A549 (cell line): ENCODE data around the gene EXOC2. TPM values are rescaled to one million over a fixed set of nuclear protein-coding genes. Genes with fewer than 3 reads are reported as not detected.

Experiments
- ATAC-seq, 2 experiments: fragments of 200-7000 bp in 1 of 2; fragments of >200 bp in 1 of 2; cut with Nextera tagmentation in 1 of 2; cut with Tn5 transposase in 1 of 2; 3 replicates each; pipeline versions ENCODE4 v1.8.0 to v1.9.1; 2018 to 2020; ENCODE audit warnings: mild to moderate bottlenecking in 1 of 2, moderate library complexity in 1 of 2
- CTCF ChIA-PET: fragments of 300-600 bp; sonication (Branson Sonifier 250); formaldehyde crosslinking; extraction: SDS; loops from one replicate; lab custom pipeline; 2021; ENCODE audit warnings: antibody characterized with exemption, inconsistent platforms; lab: Yijun Ruan, JAX
- POLR2A ChIA-PET: fragments of 350-600 bp; formaldehyde crosslinking; extraction: SDS; loops from one replicate; lab custom pipeline; 2021; ENCODE audit warnings: antibody characterized with exemption, inconsistent platforms; lab: Yijun Ruan, JAX
- DNase-seq, 2 experiments: peaks; one replicate each; pipeline versions ENCODE4 v3.0.0 to v3.0.0-alpha.2; 2011 to 2016; ENCODE audit warnings: low read depth in 1 of 2, low spot score in 1 of 2
- FAIRE-seq: peaks from 2 replicates; lab custom pipeline; 2011; peaks lifted over from hg19 to GRCh38; lab: Jason Lieb, UNC
- H3K27ac ChIP-seq, 2 experiments: fragments of >200 bp; sonication (Bioruptor Twin); formaldehyde crosslinking; 3 replicates each; pipeline ENCODE4 v1.5.1; 2016 to 2017
- H3K4me1 ChIP-seq: fragments of >200 bp; sonication (Bioruptor Twin); formaldehyde crosslinking; 3 replicates; pipeline ENCODE4 v1.6.1; 2016
- H3K4me2 ChIP-seq: fragments of >200 bp; sonication (Bioruptor Twin); formaldehyde crosslinking; 3 replicates; pipeline ENCODE4 v1.6.1; 2016
- H3K4me3 ChIP-seq: fragments of >200 bp; sonication (Bioruptor Twin); formaldehyde crosslinking; 3 replicates; pipeline ENCODE4 v1.5.1; 2016
- H3K9me3 ChIP-seq: fragments of >200 bp; sonication (Bioruptor Twin); formaldehyde crosslinking; 3 replicates; pipeline ENCODE4 v1.6.1; 2016
- BCL3 ChIP-seq: fragments of >200 bp; sonication (Bioruptor Twin); formaldehyde crosslinking; IDR thresholded peaks from 3 replicates; pipeline ENCODE4 v1.6.1; 2016
- BHLHE40 ChIP-seq: IDR thresholded peaks from 2 replicates; pipeline ENCODE4 v1.6.1; 2012; ENCODE audit warnings: low read depth, low read length, inconsistent platforms
- CBX8 ChIP-seq: fragments of 200-600 bp; sonication (generic); IDR thresholded peaks from 2 replicates; pipeline ENCODE4 v1.6.1; 2016
- CHD2 ChIP-seq: fragments of 150-350 bp; IDR thresholded peaks from 2 replicates; pipeline ENCODE4 v1.6.1; 2014; ENCODE audit warnings: low read length; ENCODE audit not compliant: partially characterized antibody
- EHF ChIP-seq: fragments of 250-450 bp; sonication (Bioruptor Pico); IDR thresholded peaks from 2 replicates; pipeline ENCODE4 v1.5.0; 2020; ENCODE audit warnings: mild to moderate bottlenecking
- EHMT2 ChIP-seq: fragments of 200-600 bp; sonication (generic); IDR thresholded peaks from 2 replicates; pipeline ENCODE4 v1.6.1; 2016; ENCODE audit warnings: antibody characterized with exemption, low read depth, mild to moderate bottlenecking, moderate library complexity
- ESRRA ChIP-seq: fragments of 150-350 bp; IDR thresholded peaks from 2 replicates; pipeline ENCODE4 v1.6.1; 2014; ENCODE audit warnings: mild to moderate bottlenecking, low read length, borderline replicate concordance
- FOSL2 ChIP-seq, 2 experiments: fragments of 450-650 bp in 1 of 2; fragments of >200 bp in 1 of 2; sonication (Bioruptor Twin) in 1 of 2; formaldehyde crosslinking; IDR thresholded peaks; 2 replicates each; pipeline versions ENCODE4 v1.5.0 to v1.6.1; 2016 to 2020; ENCODE audit warnings: mild to moderate bottlenecking in 1 of 2, moderate library complexity in 1 of 2
- HDAC2 ChIP-seq: fragments of 200-600 bp; sonication (generic); IDR thresholded peaks from 2 replicates; pipeline ENCODE4 v1.6.1; 2016
- HEYL ChIP-seq: fragments of 250-450 bp; sonication (Bioruptor Pico); IDR thresholded peaks from 2 replicates; pipeline ENCODE4 v1.8.0; 2021; ENCODE audit warnings: mild to moderate bottlenecking, moderate library complexity
- HOXA7 ChIP-seq: fragments of 250-450 bp; sonication (Bioruptor Pico); IDR thresholded peaks from 2 replicates; pipeline ENCODE4 v1.5.0; 2020; ENCODE audit warnings: mild to moderate bottlenecking, moderate library complexity
- HOXB5 ChIP-seq: fragments of 250-450 bp; sonication (Bioruptor Pico); IDR thresholded peaks from 2 replicates; pipeline ENCODE4 v1.5.0; 2020; ENCODE audit warnings: mild to moderate bottlenecking, moderate library complexity
- JUN ChIP-seq, 2 experiments: fragments of >200 bp; sonication (Bioruptor Twin); formaldehyde crosslinking; IDR thresholded peaks; 2 replicates in 1 of 2; 3 replicates in 1 of 2; pipeline ENCODE4 v1.6.1; 2016 to 2017
- MAX ChIP-seq: IDR thresholded peaks from 2 replicates; pipeline ENCODE4 v1.6.1; 2012
- MAZ ChIP-seq: fragments of 150-350 bp; IDR thresholded peaks from 2 replicates; pipeline ENCODE4 v1.6.1; 2014; ENCODE audit warnings: antibody characterized with exemption, low read depth, low read length, borderline replicate concordance
- MYC ChIP-seq: IDR thresholded peaks from 2 replicates; pipeline ENCODE4 v1.6.1; 2012; ENCODE audit warnings: mild to moderate bottlenecking, inconsistent platforms, low read length, improper control_type of control experiment, borderline replicate concordance
- POLR2A ChIP-seq: IDR thresholded peaks from 2 replicates; pipeline ENCODE4 v1.6.1; 2012; ENCODE audit warnings: mild to moderate bottlenecking, low read length
- POLR2AphosphoS2 ChIP-seq: conservative IDR thresholded peaks from 2 replicates; pipeline ENCODE4 v1.6.1; 2012; ENCODE audit warnings: low read length, improper control_type of control experiment, inconsistent platforms
- RARB ChIP-seq: fragments of 250-450 bp; sonication (Bioruptor Pico); IDR thresholded peaks from 2 replicates; pipeline ENCODE4 v1.8.0; 2021; ENCODE audit warnings: mild to moderate bottlenecking, moderate library complexity
- RFX5 ChIP-seq: fragments of 450-650 bp; IDR thresholded peaks from 2 replicates; pipeline ENCODE4 v1.7.1; 2014; ENCODE audit warnings: antibody characterized with exemption, mild to moderate bottlenecking, moderate library complexity
- ZC3H11A ChIP-seq: fragments of 450-650 bp; IDR thresholded peaks from 2 replicates; pipeline ENCODE4 v1.6.1; 2014; ENCODE audit warnings: antibody characterized with exemption, mild to moderate bottlenecking
- ZNF302 ChIP-seq: fragments of 250-450 bp; sonication (Bioruptor Pico); IDR thresholded peaks from 2 replicates; pipeline ENCODE4 v1.9.0; 2021; ENCODE audit warnings: inconsistent platforms, mild to moderate bottlenecking, moderate library complexity
- WGBS: methylation state at CpG from one replicate; pipeline ENCODE4 v1.1.6; 2017; ENCODE audit errors: missing lambda C conversion rate; 5-methylcytosine and 5-hydroxymethylcytosine counted together
- polyA plus RNA-seq, 4 experiments: library from polyadenylated mRNA; depleted of rRNA in 3 of 4; stranded (reverse); fragments of >200 nt; fragmentation: RNase III in 1 of 4; extraction: RNeasy Plus Mini Kit Qiagen cat#74134 plus additional on column Dnase treatment in 1 of 4; gene quantifications; 2 replicates in 3 of 4; 3 replicates in 1 of 4; pipeline ENCODE4 v1.2.3, GENCODE V29; 2011 to 2017
- TF ChIP-seq, protein P1 (sequence below): fragments of >200 bp; sonication (Bioruptor Twin); formaldehyde crosslinking; IDR thresholded peaks from 2 replicates; pipeline ENCODE4 v1.6.1; 2016

The EXOC2 gene
- polyA plus RNA-seq, 2 of the 4 experiments (the other 2 are of a cell fraction): 13.3 to 22.9 TPM

GRCh38 chr6:467671-468082 lies 225.3 kb downstream of the EXOC2 start (continued):
- TF ChIP-seq RARB (CRISPR knock-in tag) (no peak), POLR2A (no peak), MAZ (no peak)
- TF ChIP-seq, all 56 proteins: peak for 0

DNA sequence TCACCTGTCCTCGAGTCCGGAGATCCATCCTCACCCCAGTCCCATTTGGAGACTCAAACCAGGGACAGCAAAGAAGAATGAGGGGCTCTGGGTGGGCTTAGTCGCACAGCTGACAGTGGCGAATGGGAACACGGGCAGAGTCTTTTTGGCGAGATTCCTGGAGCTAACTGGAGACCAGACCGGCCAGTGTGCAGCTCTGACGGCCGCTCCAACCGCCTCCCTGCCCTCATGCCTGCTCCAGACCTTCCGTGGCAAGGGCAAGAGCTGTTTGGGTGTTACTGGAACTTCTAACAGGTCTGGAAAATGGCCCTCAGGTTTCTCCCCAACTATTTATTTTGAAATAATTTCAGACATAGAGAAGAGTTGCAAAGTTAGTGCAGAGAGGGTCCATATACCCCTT lies 225.8 kb downstream of the EXOC2 start:
- Histone ChIP-seq H3K9me3 (no peaks in the 10 kb centered on the region), H3K4me3 (no peak overlapping the region), H3K4me2 (no peak overlapping the region), H3K27ac (no peak overlapping the region), H3K4me1 (no peaks in the 10 kb centered on the region)
- POLR2A ChIA-PET: no interaction called here
- FAIRE-seq: no peak
- WGBS: 55% methylated on average over 10 of the region's 11 CpGs
- CTCF ChIA-PET: no interaction called here
- DNase-seq: no peak
- ATAC-seq: no peak
- TF ChIP-seq HOXB5 (CRISPR knock-in tag): no peak
- no peak for TF ChIP-seq HDAC2
- TF ChIP-seq EHF (CRISPR knock-in tag): no peak
- no peak for TF ChIP-seq CHD2
- no peak for TF ChIP-seq MAZ
- TF ChIP-seq RARB (CRISPR knock-in tag): no peak
- TF ChIP-seq EHMT2: no peak
- TF ChIP-seq BHLHE40: no peak
- TF ChIP-seq HOXA7 (CRISPR knock-in tag): no peak
- TF ChIP-seq RFX5: no peak

DNA sequence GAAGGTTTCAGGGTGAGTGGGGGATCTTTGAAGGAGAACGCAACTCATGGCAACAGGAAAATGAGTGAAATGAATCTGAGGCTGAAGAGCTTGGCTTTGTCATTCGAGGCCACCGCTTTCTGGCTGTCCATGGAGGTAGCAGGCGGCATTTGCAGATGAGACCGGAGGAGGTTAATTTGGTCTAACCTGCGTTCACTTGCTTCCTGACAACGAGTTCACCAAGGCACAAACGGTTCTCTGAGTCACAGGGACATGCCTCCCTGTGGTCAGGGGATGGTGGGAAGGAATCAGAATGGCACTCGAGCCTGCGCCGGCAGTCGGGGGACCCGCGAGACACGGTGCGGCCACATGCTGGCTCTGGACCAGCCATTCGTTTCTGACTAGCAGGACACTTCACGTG lies 226.4 kb downstream of the EXOC2 start:
- Histone ChIP-seq H3K27ac (no peak overlapping the region), H3K4me1 (no peaks in the 10 kb centered on the region), H3K9me3 (no peaks in the 10 kb centered on the region), H3K4me2 (no peak overlapping the region), H3K4me3 (no peak overlapping the region)
- POLR2A ChIA-PET: no interaction called here
- TF ChIP-seq FOSL2 (IDR thresholded peaks at IDR 0.05) (no peak), FOSL2 (CRISPR knock-in tag; IDR thresholded peaks at IDR 0.05) (no peak), HDAC2 (no peak), ZC3H11A (no peak), MAX (no peak), ESRRA (no peak), JUN (IDR thresholded peaks at IDR 0.05) (no peak), MYC (no peak), POLR2AphosphoS2 (no peak), EHF (CRISPR knock-in tag) (no peak), EHMT2 (no peak), CBX8 (no peak), BHLHE40 (no peak), HEYL (CRISPR knock-in tag) (no peak), ZNF302 (CRISPR knock-in tag) (no peak), BCL3 (no peak), POLR2A (no peak)
- TF ChIP-seq, protein P1, sequence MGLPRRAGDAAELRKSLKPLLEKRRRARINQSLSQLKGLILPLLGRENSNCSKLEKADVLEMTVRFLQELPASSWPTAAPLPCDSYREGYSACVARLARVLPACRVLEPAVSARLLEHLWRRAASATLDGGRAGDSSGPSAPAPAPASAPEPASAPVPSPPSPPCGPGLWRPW: no peak
- ATAC-seq (no peak), FAIRE-seq (no peak), DNase-seq (no peak)
- WGBS: 58% methylated on average over 16 of the region's 18 CpGs
- CTCF ChIA-PET: no interaction called here
